ENCODE measurements around the gene HOXA7. TPM values are rescaled to one million over a fixed set of nuclear protein-coding genes. Genes with fewer than 3 reads are reported as not detected.

The HOXA7 gene
- total RNA-seq, 3 donors from 2014 or later = 17.1 to 29.8 (median 27.9) TPM

GRCh38 chr7:27143950-27144780 is 12.3 kb downstream of the HOXA7 start:
- DNase-seq (peak in 2 of 3 donors; percentile 47 to 55), ATAC-seq (no peak)
- H3K4me3 ChIP-seq = no peak overlapping the region
- no peaks in the 10 kb centered on the region for H3K9me3 ChIP-seq
- H3K36me3 ChIP-seq (ENCODE audit: low read depth) = no peaks in the 10 kb centered on the region
- peaks cover 28% of the 10 kb centered on the region for H3K4me1 ChIP-seq (ENCODE audit: low read depth)
- intact Hi-C loops (cut with DNase I, micrococcal nuclease) = loop anchor here in 1 of 2 donors (5.0 kb wide), 1 partner anchor 287 kb away; no protein-coding TSS in a partner anchor
- no peak for TF ChIP-seq CTCF (IDR thresholded peaks at IDR 0.05)

DNA sequence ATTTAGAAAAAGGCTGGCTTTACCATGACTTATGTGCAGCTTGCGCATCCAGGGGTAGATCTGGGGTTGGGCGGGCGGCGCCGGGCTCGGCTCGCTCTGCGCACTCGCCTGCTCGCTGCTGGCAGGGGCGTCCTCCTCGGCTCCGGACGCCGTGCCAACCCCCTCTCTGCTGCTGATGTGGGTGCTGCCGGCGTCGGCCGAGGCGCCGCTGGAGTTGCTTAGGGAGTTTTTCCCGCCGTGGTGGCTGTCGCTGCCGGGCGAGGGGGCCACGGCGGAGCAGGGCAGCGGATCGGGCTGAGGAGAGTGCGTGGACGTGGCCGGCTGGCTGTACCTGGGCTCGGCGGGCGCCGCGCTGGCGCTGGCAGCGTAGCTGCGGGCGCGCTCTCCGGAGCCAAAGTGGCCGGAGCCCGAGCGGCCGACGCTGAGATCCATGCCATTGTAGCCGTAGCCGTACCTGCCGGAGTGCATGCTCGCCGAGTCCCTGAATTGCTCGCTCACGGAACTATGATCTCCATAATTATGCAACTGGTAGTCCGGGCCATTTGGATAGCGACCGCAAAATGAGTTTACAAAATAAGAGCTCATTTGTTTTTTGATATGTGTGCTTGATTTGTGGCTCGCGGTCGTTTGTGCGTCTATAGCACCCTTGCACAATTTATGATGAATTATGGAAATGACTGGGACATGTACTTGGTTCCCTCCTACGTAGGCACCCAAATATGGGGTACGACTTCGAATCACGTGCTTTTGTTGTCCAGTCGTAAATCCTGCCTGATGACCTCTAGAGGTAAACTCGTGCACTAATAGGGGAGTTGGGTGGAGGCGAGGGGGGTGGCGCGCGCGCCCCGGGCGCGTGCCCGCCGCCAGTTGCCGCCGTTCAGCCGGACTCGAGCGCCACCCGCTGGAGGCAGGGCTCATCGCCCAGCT is 13.2 kb downstream of the HOXA7 start, which contains the start of gene HOXA5:
Gene HOXA5, minus strand, starts transcription at position 659 of the 927 bp plus-strand sequence. Its CDS starts 74 bp downstream, at position 585.
- no peaks in the 10 kb centered on the region for H3K9me3 ChIP-seq
- intact Hi-C loops (cut with DNase I, micrococcal nuclease) = loop anchor here in 1 of 2 donors (5.0 kb wide), 1 partner anchor 286 kb away; no protein-coding TSS in a partner anchor
- DNase-seq (peak; percentile 84 to 88 (median 84)), ATAC-seq (peak; percentile 57)
- H3K4me1 ChIP-seq (ENCODE audit: low read depth) = peaks cover 28% of the 10 kb centered on the region
- TF ChIP-seq CTCF (IDR thresholded peaks at IDR 0.05) = peak; percentile 66
- H3K4me3 ChIP-seq = peak within 1 kb of the TSS; percentile 28
- H3K36me3 ChIP-seq (ENCODE audit: low read depth) = no peaks in the 10 kb centered on the region

DNA sequence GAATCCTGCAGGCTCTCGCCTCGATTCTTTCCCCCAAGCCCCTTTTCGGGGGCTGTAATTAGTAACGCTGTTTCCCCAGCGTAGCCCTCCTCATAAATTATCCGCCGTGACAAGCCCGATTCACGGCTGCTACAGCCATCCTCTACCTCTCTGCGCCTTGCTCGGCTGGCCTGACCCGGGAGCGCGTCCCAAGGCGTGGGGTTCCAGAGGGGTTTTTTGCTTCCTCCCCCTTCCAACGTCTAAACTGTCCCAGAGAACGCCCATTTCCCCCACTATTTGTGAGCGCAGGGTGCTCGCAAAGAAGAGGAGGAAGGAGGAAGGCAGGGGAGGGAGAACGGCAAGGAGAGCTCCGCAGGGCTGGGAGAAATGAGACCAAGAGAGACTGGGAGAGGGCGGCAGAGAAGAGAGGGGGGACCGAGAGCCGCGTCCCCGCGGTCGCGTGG is 13.9 kb downstream of the HOXA7 start:
- Histone ChIP-seq H3K4me1 (ENCODE audit: low read depth) (peaks cover 24% of the 10 kb centered on the region), H3K36me3 (ENCODE audit: low read depth) (no peaks in the 10 kb centered on the region), H3K4me3 (peak overlapping the region; percentile 28), H3K9me3 (no peaks in the 10 kb centered on the region)
- TF ChIP-seq CTCF (IDR thresholded peaks at IDR 0.05) = no peak
- ATAC-seq = no peak
- DNase-seq = peak in 2 of 3 donors; percentile 34 to 40
- intact Hi-C loops (cut with DNase I, micrococcal nuclease) = loop anchor here in 1 of 2 donors (5.0 kb wide), 1 partner anchor 285 kb away; no protein-coding TSS in a partner anchor

DNA sequence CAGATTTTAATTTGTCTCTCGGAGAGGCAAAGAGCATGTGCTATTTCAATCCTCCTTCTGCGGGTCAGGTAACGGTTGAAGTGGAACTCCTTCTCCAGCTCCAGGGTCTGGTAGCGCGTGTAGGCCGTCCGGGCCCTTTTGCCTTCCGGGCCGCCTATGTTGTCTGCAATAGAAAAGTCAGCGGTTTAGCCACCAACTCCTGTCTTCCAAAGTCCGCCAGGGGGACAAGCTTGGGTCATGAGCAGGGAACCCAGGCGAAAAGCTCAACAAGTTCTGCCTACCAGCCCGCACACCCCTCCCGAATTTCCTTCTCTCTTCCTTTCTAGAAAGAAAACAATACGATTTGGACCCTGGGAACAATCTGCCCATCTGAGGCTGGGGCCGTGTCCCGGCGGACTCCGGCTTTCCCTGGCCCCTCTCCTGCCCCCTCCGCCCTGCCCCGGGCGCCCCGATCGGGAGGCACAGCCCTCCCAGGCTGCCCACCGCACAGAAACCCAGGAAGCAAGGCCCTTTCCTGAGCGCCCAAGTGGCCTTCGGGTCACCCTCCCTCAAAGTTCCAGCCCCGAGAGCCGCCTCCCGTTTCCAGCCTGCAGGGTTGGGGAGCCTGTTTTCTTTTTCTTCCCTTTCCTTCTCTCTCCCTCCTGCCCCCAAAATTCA is 14.4 kb downstream of the HOXA7 start:
- ATAC-seq (no peak), DNase-seq (peak; percentile 44 to 61 (median 51))
- intact Hi-C loops (cut with DNase I, micrococcal nuclease) = loop anchor here in 1 of 2 donors (5.0 kb wide), 1 partner anchor 285 kb away; no protein-coding TSS in a partner anchor
- no peaks in the 10 kb centered on the region for H3K36me3 ChIP-seq (ENCODE audit: low read depth)
- TF ChIP-seq CTCF (IDR thresholded peaks at IDR 0.05) = no peak
- no peaks in the 10 kb centered on the region for H3K9me3 ChIP-seq
- H3K4me1 ChIP-seq (ENCODE audit: low read depth) = peaks cover 27% of the 10 kb centered on the region
- peak overlapping the region; percentile 28 for H3K4me3 ChIP-seq
